ENCODE measurements around the gene CFAP52. TPM values are rescaled to one million over a fixed set of nuclear protein-coding genes. Genes with fewer than 3 reads are reported as not detected.

The CFAP52 gene
- total RNA-seq, 4 donors from 2014 or later = 0.40 to 4.2 TPM; not detected in 2

DNA sequence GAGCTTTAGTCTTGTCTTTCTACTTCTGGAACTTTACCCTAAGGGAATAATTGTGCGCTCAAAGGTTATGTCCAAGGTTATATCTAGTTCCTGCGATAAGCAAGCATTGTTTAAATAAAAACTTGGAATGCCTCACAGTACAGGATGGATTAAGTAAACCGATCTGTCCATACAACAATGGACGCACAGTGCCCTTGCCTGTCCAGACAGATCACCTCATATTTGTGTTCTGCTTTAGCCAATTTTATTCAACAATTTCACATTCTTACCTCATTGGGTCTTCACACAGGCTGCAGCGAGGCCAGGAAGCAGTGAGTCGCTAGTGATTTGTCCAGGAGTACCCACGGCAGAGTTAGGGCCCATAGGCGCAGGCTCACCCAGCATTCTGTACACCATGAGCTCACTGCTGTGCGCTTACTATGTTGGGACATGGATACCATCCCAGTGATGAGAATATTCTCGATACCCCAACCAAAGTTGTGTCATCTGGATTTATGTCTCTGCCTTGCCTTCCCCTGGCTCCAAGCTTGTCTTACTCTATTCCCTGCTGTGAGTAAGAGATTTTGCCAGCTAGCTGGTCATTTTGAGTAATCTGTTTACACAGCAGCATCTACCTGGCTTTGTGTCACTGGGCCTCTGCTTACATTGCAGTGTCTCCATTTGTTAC lies 108.6 kb downstream of the CFAP52 start:
- Histone ChIP-seq H3K27ac (no peak overlapping the region), H3K36me3 (no peaks in the 10 kb centered on the region), H3K4me1 (no peaks in the 10 kb centered on the region), H3K4me3 (no peak overlapping the region), H3K9me3 (peaks cover 0 to 5% (median 0%) of the 10 kb centered on the region in 3 donors), H3K27me3 (no peaks in the 10 kb centered on the region)
- ATAC-seq = no peak
- 61 to 78% methylated on average over 4 to 10 of the region's 10 CpGs for WGBS, 2 donors (ENCODE audit: low coverage in 1 of 2)
- TF ChIP-seq POLR2A (IDR thresholded peaks at IDR 0.05) = no peak
- TF ChIP-seq, protein P1, sequence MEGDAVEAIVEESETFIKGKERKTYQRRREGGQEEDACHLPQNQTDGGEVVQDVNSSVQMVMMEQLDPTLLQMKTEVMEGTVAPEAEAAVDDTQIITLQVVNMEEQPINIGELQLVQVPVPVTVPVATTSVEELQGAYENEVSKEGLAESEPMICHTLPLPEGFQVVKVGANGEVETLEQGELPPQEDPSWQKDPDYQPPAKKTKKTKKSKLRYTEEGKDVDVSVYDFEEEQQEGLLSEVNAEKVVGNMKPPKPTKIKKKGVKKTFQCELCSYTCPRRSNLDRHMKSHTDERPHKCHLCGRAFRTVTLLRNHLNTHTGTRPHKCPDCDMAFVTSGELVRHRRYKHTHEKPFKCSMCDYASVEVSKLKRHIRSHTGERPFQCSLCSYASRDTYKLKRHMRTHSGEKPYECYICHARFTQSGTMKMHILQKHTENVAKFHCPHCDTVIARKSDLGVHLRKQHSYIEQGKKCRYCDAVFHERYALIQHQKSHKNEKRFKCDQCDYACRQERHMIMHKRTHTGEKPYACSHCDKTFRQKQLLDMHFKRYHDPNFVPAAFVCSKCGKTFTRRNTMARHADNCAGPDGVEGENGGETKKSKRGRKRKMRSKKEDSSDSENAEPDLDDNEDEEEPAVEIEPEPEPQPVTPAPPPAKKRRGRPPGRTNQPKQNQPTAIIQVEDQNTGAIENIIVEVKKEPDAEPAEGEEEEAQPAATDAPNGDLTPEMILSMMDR (IDR thresholded peaks at IDR 0.05) = no peak
- TF ChIP-seq EP300 (IDR thresholded peaks at IDR 0.05) = no peak
- no peak for TF ChIP-seq POLR2AphosphoS5 (IDR thresholded peaks at IDR 0.05)

Other genes starting within 250 kb of the CFAP52 start
- 100 to 1,000 TPM in 1 of 4 donors, 10 to 100 TPM in 3; 67.9 to 106 (median 87.1) TPM for gene STX8, start 822 bp upstream of the CFAP52 start, total RNA-seq
- under 1 TPM in 2 of 4 donors, not detected in 2; 0.17 to 0.27 TPM for gene USP43, start 68.9 kb downstream of the CFAP52 start, total RNA-seq
- gene DHRS7C, start 214.9 kb downstream of the CFAP52 start, total RNA-seq = not detected
- gene GSG1L2, start 245.4 kb downstream of the CFAP52 start, total RNA-seq = not detected
- gene GLP2R, start 249.3 kb downstream of the CFAP52 start, total RNA-seq = 10 to 100 TPM in 3 of 4 donors, 1 to 10 TPM in 1; 7.2 to 14.5 (median 13.8) TPM